HG03575 (cell line): ENCODE results near the gene TUBB3.
"Not testable (repeated sequence)": the region's sequence is repeated elsewhere in the genome, so short reads cannot be mapped to it uniquely, and the experiment has no call there.

Experiments
- ATAC-seq: cut with Tn5 transposase; IDR thresholded peaks from one replicate; pipeline ENCODE4 v1.9.1; 2021; ENCODE audit not compliant: unreplicated experiment, insufficient number of reproducible peaks, low FRiP score; ENCODE audit errors: extremely low read depth

The TUBB3 gene

GRCh38 chr16:89922884-89923639, at the start of gene TUBB3:
Gene TUBB3, plus strand, starts transcription at chr16:89923342. Its CDS starts 60 bp downstream, at chr16:89923402.
- no peak for ATAC-seq

GRCh38 chr16:89873972-89874689, 49.0 kb upstream of the TUBB3 start:
- no peak for ATAC-seq

- ATAC-seq, result not testable (repeated sequence)
Observed at GRCh38 chr16:89879123-89879522, 44.0 kb upstream of the TUBB3 start.

GRCh38 chr16:89880477-89881367, 42.4 kb upstream of the TUBB3 start:
- ATAC-seq, result no peak

GRCh38 chr16:89881368-89881730, 41.8 kb upstream of the TUBB3 start:
- ATAC-seq, result no peak

- no peak for ATAC-seq
Observed at GRCh38 chr16:89883346-89884040, 39.6 kb upstream of the TUBB3 start.

- no peak for ATAC-seq
Observed at GRCh38 chr16:89884041-89884421, 39.1 kb upstream of the TUBB3 start.

- no peak for ATAC-seq
Observed at GRCh38 chr16:89887243-89887642, 35.9 kb upstream of the TUBB3 start.

- no peak for ATAC-seq
Observed at GRCh38 chr16:89890200-89890599, 32.9 kb upstream of the TUBB3 start.

GRCh38 chr16:89890886-89891657, 32.1 kb upstream of the TUBB3 start:
- ATAC-seq, result no peak

GRCh38 chr16:89892055-89892630, 31.0 kb upstream of the TUBB3 start:
- ATAC-seq, result no peak

GRCh38 chr16:89892635-89893034, 30.5 kb upstream of the TUBB3 start:
- ATAC-seq, result no peak

- ATAC-seq, result no peak
Observed at GRCh38 chr16:89893642-89894548, 29.2 kb upstream of the TUBB3 start.

- no peak for ATAC-seq
Observed at GRCh38 chr16:89895482-89896250, 27.5 kb upstream of the TUBB3 start.

GRCh38 chr16:89897204-89897603, 25.9 kb upstream of the TUBB3 start:
- ATAC-seq, result no peak

GRCh38 chr16:89898201-89898967, 24.8 kb upstream of the TUBB3 start:
- ATAC-seq, result no peak
